Esophagus squamous epithelium (tissue), 5 donors: ENCODE data around the gene TRPM1. TPM values are rescaled to one million over a fixed set of nuclear protein-coding genes. Genes with fewer than 3 reads are reported as not detected.

Experiments
- DNase-seq: peaks from one replicate; lab custom pipeline; 2025; lab: John Stamatoyannopoulos, UW
- H3K27ac ChIP-seq, 4 donors: fragments of 200-600 bp; sonication (generic); one replicate each; pipeline ENCODE4 v1.5.1; 2016 to 2019; ENCODE audit warnings: mild to moderate bottlenecking in 1 of 4
- H3K27me3 ChIP-seq, 4 donors: fragments of 200-600 bp; sonication (generic); 1 replicate in 3 of 4; 2 replicates in 1 of 4; pipeline versions ENCODE4 v1.5.1 to v1.6.0; 2017 to 2021; ENCODE audit warnings: antibody characterized with exemption in 1 of 4
- H3K36me3 ChIP-seq, 3 donors: fragments of 200-600 bp; sonication (generic); one replicate each; pipeline ENCODE4 v1.5.1; 2016 to 2019
- H3K4me1 ChIP-seq, 3 donors: fragments of 200-600 bp; sonication (generic); one replicate each; pipeline ENCODE4 v1.5.1; 2017 to 2019
- H3K4me3 ChIP-seq, 4 donors: fragments of 200-600 bp; sonication (generic); 1 replicate in 3 of 4; 2 replicates in 1 of 4; pipeline ENCODE4 v1.5.1; 2016 to 2019; ENCODE audit warnings: mild to moderate bottlenecking in 2 of 4, moderate library complexity in 1 of 4
- H3K9me3 ChIP-seq, 3 donors: fragments of 200-600 bp; sonication (generic); one replicate each; pipeline ENCODE4 v1.5.1; 2016 to 2019
- POLR2A ChIP-seq, 4 donors: fragments of 450-650 bp; IDR thresholded peaks; one replicate each; pipeline ENCODE4 v1.6.1; 2017; ENCODE audit warnings: antibody characterized with exemption in 4 of 4, mild to moderate bottlenecking in 4 of 4, moderate library complexity in 3 of 4
- whole genome bisulfite sequencing, 2 donors: methylation state at CpG; one replicate each; pipeline ENCODE4 v1.1.5; 2018; 5-methylcytosine and 5-hydroxymethylcytosine counted together
- intact Hi-C: fragments of 100-400 bp; cut with DNase I; formaldehyde crosslinking; loops from one replicate; pipeline ENCODE4 v1.15.0; 2022
- total RNA-seq, 4 donors: library from RNA; depleted of rRNA; stranded (reverse); fragments of >200 nt; gene quantifications; one replicate each; pipeline ENCODE4 v1.1.0, GENCODE V29; 2016
- TF ChIP-seq, protein P1 (sequence below), 6 experiments: fragments of 450-650 bp in 4 of 6; fragments of 200-600 bp in 2 of 6; sonication (generic) in 2 of 6; IDR thresholded peaks; one replicate each; pipeline ENCODE4 v1.5.1; 2016 to 2019; ENCODE audit warnings: antibody characterized with exemption in 6 of 6, mild to moderate bottlenecking in 4 of 6, moderate library complexity in 4 of 6
- donor health status: DM: yes; HTN: yes; CAD: no.

Gene TRPM1
- total RNA-seq, 4 donors from 2014 or later = not detected

DNA sequence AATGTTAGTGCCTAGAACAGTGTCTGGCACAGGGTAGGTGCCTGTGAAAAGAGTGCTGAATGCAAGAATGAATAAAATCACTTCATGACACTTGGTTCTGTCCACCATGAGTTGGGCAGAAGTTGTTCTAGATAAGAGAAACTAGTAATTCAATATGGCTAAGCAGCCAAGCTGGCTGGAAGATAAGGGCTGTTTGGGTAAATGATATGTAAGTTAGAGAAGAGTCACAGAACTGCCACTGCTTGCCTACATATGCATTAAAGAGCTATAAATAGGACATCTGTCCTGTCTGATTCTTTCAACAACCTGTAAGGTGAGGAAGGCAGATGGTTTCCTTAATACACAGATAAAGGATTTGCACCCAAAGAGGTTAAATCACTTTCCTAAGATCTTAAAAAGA is 123.2 kb downstream of the TRPM1 start:
- intact Hi-C loops = no loop called here
- peaks cover 0 to 92% (median 4%) of the 10 kb centered on the region in 3 donors for H3K36me3 ChIP-seq
- no peak overlapping the region for H3K27ac ChIP-seq
- no peaks in the 10 kb centered on the region for H3K27me3 ChIP-seq
- DNase-seq = no peak
- H3K4me3 ChIP-seq = no peak overlapping the region
- TF ChIP-seq, protein P1, sequence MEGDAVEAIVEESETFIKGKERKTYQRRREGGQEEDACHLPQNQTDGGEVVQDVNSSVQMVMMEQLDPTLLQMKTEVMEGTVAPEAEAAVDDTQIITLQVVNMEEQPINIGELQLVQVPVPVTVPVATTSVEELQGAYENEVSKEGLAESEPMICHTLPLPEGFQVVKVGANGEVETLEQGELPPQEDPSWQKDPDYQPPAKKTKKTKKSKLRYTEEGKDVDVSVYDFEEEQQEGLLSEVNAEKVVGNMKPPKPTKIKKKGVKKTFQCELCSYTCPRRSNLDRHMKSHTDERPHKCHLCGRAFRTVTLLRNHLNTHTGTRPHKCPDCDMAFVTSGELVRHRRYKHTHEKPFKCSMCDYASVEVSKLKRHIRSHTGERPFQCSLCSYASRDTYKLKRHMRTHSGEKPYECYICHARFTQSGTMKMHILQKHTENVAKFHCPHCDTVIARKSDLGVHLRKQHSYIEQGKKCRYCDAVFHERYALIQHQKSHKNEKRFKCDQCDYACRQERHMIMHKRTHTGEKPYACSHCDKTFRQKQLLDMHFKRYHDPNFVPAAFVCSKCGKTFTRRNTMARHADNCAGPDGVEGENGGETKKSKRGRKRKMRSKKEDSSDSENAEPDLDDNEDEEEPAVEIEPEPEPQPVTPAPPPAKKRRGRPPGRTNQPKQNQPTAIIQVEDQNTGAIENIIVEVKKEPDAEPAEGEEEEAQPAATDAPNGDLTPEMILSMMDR (IDR thresholded peaks at IDR 0.05) = no peak
- no peak for TF ChIP-seq POLR2A (IDR thresholded peaks at IDR 0.05)
- H3K4me1 ChIP-seq = peaks cover 0 to 51% (median 0%) of the 10 kb centered on the region in 3 donors
- H3K9me3 ChIP-seq = no peaks in the 10 kb centered on the region

DNA sequence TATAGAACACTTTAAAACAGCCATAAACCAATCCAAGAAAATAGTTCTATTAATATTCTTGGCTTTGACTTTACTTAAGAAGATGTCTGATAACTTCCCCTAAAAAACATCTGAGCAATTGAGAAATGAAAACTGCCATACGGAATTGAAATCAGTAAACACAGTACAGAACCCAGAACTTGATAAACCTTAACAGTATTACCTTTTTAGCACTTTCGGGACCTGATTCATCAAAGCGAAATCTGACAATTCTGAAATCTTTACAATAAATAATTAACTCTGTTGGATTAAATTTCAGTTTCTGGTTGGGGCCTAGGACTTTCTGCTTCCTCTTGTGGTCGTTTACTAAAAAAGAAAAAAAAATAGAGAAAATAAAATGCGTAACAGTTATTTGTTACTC is 127.4 kb downstream of the TRPM1 start:
- Histone ChIP-seq H3K27ac (no peak overlapping the region), H3K4me1 (peaks cover 0 to 32% (median 0%) of the 10 kb centered on the region in 3 donors), H3K36me3 (peaks cover 0 to 90% (median 6%) of the 10 kb centered on the region in 3 donors), H3K9me3 (no peaks in the 10 kb centered on the region), H3K27me3 (no peaks in the 10 kb centered on the region), H3K4me3 (no peak overlapping the region)
- WGBS, 2 donors = 81 to 87% methylated on average over 5 of the region's 5 CpGs
- intact Hi-C loops = no loop called here
- DNase-seq = no peak
- TF ChIP-seq, protein P1 (IDR thresholded peaks at IDR 0.05) = no peak
- no peak for TF ChIP-seq POLR2A (IDR thresholded peaks at IDR 0.05)

DNA sequence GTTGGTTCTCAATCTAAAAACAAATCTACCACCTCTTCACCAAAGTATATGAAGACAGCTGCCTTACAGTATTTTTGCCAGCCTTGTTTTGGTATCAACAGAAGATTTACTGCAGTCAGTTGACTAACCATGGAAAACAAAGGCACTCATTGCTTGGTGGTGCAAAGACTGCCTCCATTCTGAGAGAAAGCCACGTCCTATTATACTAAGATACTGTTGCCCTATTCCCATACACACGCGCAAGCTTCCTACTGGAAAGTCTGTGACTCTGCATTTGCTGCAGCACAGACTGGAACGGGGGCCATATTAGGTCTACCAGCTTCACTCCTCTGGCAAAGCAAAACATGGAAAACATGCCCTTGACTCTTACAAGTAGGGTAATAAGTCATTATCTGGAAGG is 128.1 kb downstream of the TRPM1 start:
- no peak overlapping the region for H3K27ac ChIP-seq
- H3K27me3 ChIP-seq = no peaks in the 10 kb centered on the region
- no peak overlapping the region for H3K4me3 ChIP-seq
- no peak for DNase-seq
- WGBS, 2 donors = 90 to 95% methylated on average over 4 of the region's 4 CpGs
- intact Hi-C loops = no loop called here
- H3K9me3 ChIP-seq = no peaks in the 10 kb centered on the region
- H3K36me3 ChIP-seq = peaks cover 0 to 92% (median 6%) of the 10 kb centered on the region in 3 donors
- H3K4me1 ChIP-seq = peaks cover 0 to 31% (median 0%) of the 10 kb centered on the region in 3 donors
- no peak for TF ChIP-seq POLR2A (IDR thresholded peaks at IDR 0.05)
- TF ChIP-seq, protein P1 (IDR thresholded peaks at IDR 0.05) = no peak

DNA sequence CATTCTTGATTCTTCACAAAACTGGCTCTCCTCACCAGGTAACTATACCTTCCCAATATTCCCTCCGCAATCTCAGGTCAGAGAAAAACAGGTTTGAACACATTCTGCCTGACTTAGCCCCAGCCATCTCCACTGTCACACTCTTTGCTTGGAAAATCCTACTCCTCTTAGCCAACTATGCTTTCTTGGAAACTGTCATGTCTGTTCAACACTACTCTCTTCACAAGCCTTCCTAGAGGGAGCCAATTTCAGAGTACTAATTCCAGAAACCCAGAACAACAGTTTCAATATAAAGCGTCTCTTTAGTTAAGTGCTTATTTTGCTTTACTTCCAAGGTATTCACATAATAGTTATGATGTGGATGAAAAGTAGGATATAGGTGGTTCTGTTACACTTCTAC is 131.8 kb downstream of the TRPM1 start:
- H3K9me3 ChIP-seq = no peaks in the 10 kb centered on the region
- H3K27ac ChIP-seq = no peak overlapping the region
- no peaks in the 10 kb centered on the region for H3K27me3 ChIP-seq
- peaks cover 0 to 96% (median 6%) of the 10 kb centered on the region in 3 donors for H3K36me3 ChIP-seq
- 76 to 87% methylated on average over 2 of the region's 2 CpGs for WGBS, 2 donors
- no peak for DNase-seq
- intact Hi-C loops = no loop called here
- H3K4me3 ChIP-seq = no peak overlapping the region
- peaks cover 0 to 15% (median 0%) of the 10 kb centered on the region in 3 donors for H3K4me1 ChIP-seq
- TF ChIP-seq, protein P1 (IDR thresholded peaks at IDR 0.05) = no peak
- no peak for TF ChIP-seq POLR2A (IDR thresholded peaks at IDR 0.05)

DNA sequence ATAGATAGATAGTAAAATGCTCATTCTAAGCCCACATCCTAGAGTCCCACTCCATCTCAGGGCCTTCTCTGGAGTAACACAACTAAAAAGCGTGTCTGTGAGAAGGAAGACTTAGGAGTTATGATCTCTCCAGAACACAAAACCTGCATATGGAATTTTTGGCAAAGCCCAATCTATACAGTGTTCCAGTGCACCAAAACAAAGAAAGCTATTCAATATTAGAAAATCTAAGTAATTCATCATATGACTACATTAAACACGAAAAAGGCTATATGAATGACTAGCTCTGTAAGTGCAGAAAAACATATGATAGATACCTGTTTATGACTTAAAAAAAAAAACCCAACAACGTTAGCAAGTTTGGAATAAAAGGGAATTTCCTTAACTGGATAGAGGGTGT is 137.8 kb downstream of the TRPM1 start:
- peaks cover 0 to 94% (median 1%) of the 10 kb centered on the region in 3 donors for H3K36me3 ChIP-seq
- H3K4me3 ChIP-seq = no peak overlapping the region
- DNase-seq = no peak
- H3K4me1 ChIP-seq = peaks cover 3 to 25% (median 9%) of the 10 kb centered on the region in 3 donors
- no peak overlapping the region for H3K27ac ChIP-seq
- intact Hi-C loops = no loop called here
- 69 to 74% methylated on average over 3 of the region's 3 CpGs for WGBS, 2 donors
- H3K27me3 ChIP-seq = no peaks in the 10 kb centered on the region
- TF ChIP-seq, protein P1 (IDR thresholded peaks at IDR 0.05) = no peak
- no peak for TF ChIP-seq POLR2A (IDR thresholded peaks at IDR 0.05)
- H3K9me3 ChIP-seq = no peaks in the 10 kb centered on the region
